RWPE1 (cell line): ENCODE results near the gene PID1.
"Not testable (repeated sequence)": the region's sequence is repeated elsewhere in the genome, so short reads cannot be mapped to it uniquely, and the experiment has no call there.

ENCODE experiments used
- CTCF ChIA-PET: fragments of 350-600 bp; sonication (Branson Sonifier 250); formaldehyde crosslinking; extraction: SDS; loops from one replicate; lab custom pipeline; 2021; lab: Yijun Ruan, JAX
- POLR2A ChIA-PET: fragments of 400-600 bp; formaldehyde crosslinking; extraction: SDS; loops from one replicate; lab custom pipeline; 2020; ENCODE audit warnings: antibody characterized with exemption; ENCODE audit not compliant: low non-redundant PET; lab: Yijun Ruan, JAX
- DNase-seq: peaks from one replicate; pipeline ENCODE4 v3.0.0; 2012; ENCODE audit warnings: low spot score
- H3K27ac ChIP-seq: fragments of 450-650 bp; 2 replicates; pipeline ENCODE4 v1.5.1; 2017
- TF ChIP-seq, protein P1 (sequence below): fragments of 450-650 bp; conservative IDR thresholded peaks from 2 replicates; pipeline ENCODE4 v1.5.1; 2017; ENCODE audit warnings: low read depth, mild to moderate bottlenecking

The PID1 gene

DNA sequence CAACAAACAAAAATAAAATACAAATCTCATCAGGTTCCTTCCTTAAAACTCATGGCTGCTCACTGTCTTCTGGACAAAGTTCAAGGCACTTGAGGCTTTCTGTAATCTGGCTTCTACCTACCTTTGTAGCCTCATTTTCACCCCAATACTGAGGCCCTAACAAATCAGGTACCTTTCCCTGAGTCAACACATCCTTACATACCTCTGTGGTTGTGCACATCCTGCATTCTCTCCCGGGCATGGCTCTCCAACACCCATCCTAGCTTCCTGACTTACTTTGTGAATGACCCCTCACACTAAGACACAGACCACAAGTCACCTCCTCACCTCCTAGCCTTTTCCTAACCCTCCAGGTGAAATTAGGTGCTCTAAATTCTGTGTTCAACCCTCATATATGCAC is 190.9 kb downstream of the PID1 start:
- DNase-seq: no peak
- TF ChIP-seq, protein P1, sequence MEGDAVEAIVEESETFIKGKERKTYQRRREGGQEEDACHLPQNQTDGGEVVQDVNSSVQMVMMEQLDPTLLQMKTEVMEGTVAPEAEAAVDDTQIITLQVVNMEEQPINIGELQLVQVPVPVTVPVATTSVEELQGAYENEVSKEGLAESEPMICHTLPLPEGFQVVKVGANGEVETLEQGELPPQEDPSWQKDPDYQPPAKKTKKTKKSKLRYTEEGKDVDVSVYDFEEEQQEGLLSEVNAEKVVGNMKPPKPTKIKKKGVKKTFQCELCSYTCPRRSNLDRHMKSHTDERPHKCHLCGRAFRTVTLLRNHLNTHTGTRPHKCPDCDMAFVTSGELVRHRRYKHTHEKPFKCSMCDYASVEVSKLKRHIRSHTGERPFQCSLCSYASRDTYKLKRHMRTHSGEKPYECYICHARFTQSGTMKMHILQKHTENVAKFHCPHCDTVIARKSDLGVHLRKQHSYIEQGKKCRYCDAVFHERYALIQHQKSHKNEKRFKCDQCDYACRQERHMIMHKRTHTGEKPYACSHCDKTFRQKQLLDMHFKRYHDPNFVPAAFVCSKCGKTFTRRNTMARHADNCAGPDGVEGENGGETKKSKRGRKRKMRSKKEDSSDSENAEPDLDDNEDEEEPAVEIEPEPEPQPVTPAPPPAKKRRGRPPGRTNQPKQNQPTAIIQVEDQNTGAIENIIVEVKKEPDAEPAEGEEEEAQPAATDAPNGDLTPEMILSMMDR: no peak
- H3K27ac ChIP-seq: no peak overlapping the region
- ChIA-PET CTCF (no interaction called here), POLR2A (no interaction called here)

DNA sequence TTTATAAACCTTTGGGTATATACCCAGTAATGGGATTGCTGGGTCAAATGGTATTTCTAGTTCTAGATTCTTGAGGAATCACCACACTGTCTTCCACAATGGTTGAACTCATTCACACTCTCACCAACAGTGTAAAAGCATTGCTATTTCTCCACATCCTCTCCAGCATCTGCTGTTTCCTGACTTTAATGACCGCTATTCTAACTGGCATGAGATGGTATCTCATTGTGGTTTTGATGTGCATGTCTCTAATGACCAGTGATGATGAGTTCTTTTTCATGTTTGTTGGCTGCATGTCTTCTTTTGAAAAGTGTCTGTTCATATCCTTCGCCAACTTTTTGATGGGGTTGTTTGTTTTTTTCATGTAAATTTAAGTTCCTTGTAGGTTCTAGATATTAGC is 194.2 kb downstream of the PID1 start:
- POLR2A ChIA-PET, CTCF ChIA-PET, DNase-seq, H3K27ac ChIP-seq: not testable (repeated sequence)

DNA sequence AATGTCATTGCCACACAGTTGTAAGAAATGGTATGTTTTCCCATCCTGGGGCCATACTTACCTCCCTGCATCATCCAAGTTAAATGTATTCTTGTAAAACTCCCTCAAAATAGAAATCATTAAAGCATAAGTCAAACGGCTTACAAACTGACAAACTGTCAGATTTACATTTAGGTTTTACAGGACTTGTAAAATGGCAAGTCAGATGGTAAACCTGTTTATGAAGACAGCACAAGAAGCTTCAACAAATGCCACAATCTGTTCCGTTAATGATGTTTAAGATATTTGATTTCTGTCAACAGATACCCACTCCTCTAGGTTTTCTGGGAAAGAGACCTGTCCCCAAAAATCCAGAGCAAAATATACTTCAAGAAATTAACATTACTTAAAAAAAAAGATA is 197.2 kb downstream of the PID1 start:
- no peak for DNase-seq
- CTCF ChIA-PET: no interaction called here
- POLR2A ChIA-PET: no interaction called here
- TF ChIP-seq, protein P1: no peak
- H3K27ac ChIP-seq: no peak overlapping the region

DNA sequence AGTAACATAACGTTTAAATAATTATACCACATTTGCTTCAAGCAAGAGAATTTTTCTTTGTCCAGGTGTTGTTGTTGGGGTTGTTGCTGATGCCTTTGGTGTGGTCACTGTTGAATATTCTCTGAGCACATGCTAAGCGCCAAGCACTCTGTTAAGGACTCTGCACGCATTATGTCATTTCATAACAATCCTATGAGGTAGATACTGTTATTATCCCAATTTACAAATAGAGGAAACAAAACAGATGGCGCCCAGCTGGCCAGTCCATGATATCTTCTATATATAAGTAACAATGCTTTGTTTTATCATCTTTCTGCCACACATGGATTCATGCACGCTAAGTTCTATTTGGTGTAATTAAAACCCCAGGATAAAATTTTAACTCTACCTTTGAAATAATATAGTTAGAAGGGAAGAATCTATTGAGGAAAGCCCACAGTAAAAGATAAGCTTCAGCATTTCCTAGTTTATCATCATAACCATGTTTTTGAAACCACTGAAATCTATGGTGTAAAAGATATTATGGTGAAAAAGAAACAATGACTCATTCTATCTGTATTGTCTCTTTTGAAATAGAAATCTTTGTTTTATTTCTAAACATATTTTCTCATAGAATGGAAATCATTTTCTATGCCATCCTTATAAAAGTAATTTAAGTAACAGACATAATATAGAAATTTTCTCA is 199.7 kb downstream of the PID1 start:
- POLR2A ChIA-PET: no interaction called here
- CTCF ChIA-PET: no interaction called here
- DNase-seq: no peak
- no peak overlapping the region for H3K27ac ChIP-seq
- TF ChIP-seq, protein P1: no peak

DNA sequence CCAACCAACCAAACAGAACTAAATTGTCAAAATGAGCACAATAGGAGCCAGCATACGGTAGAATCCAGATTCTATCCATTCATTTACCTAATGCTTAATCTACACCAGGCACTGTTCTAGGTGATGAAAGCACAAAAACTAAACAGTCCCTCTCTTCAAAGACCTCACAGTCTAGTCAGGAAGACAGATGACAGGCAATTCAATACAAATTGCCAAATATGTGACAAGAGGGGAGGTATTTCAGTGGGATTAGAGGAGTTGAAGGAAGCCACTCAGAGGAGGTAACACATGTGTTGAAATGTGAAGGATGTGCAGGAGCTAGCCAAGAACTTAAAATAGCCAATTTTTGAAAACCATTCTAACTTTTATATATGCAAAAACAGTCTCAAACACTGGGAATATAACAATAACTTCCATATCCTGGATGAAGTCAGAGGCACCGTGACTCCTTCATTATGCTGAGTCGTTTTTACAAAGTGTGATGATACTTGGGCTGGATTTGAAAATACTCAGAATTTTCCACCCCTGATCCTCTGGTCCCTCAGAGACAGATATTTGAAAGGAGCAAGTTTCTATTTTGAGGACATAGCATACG is 204.9 kb downstream of the PID1 start:
- TF ChIP-seq, protein P1: no peak
- no peak overlapping the region for H3K27ac ChIP-seq
- POLR2A ChIA-PET: no interaction called here
- no peak for DNase-seq
- CTCF ChIA-PET: no interaction called here

DNA sequence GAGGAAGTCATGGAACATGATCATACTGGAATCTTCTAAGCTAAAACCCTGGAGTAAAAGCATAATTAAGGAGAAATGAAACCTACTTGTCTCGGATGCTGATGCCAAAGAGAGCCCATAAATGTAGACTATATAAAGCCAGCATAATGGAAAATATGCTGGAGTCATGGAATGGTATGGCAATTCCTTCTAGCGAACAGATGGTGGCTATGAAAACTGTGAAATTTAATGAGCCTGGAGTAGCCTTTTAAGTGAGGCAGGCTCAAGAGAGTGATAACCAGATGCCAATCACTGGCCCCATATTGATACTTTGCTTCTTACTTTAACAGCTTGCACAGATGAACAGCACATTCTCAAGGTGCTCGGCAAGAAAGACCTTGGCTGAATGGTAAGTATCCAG is 206.3 kb downstream of the PID1 start:
- no peak overlapping the region for H3K27ac ChIP-seq
- ChIA-PET POLR2A (no interaction called here), CTCF (no interaction called here)
- no peak for DNase-seq
- TF ChIP-seq, protein P1: no peak

DNA sequence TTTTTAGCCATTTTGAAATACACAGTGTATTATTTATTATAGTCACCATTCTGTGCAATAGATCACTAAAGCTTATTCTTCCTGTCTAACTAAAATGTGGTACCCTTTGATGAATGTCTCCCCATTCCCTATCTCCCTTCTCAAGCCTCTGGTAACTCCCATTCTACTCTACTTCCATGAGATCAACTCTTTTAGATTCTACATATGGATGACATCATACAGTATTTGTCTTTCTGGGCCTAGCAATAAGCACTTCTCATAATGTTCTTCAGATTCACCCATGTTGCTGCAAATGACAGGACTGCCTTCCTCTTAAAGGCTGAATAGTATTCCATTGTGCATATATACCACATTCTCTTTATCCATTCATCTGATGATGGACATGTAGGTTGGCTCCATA is 210.9 kb downstream of the PID1 start:
- DNase-seq: no peak
- TF ChIP-seq, protein P1: no peak
- CTCF ChIA-PET: no interaction called here
- no peak overlapping the region for H3K27ac ChIP-seq
- POLR2A ChIA-PET: no interaction called here
